Astrocyte of the spinal cord (primary cell): ENCODE results near the gene RTN1.

Source experiments
- DNase-seq: peaks from one replicate; pipeline ENCODE4 v3.0.0; 2011; ENCODE audit warnings: low read depth, low spot score
- H3K4me3 ChIP-seq: 2 replicates; pipeline ENCODE4 v1.5.1; 2011; ENCODE audit warnings: low read depth, mild to moderate bottlenecking, low read length, moderate library complexity
- in situ Hi-C: cut with HindIII; loops from 2 replicates; pipeline ENCODE4 v1.10.0; 2017; ENCODE audit warnings: low sequenced_read_pairs
- TF ChIP-seq, protein P1 (sequence below): IDR thresholded peaks from 2 replicates; pipeline ENCODE4 v1.5.1; 2012; ENCODE audit warnings: low read depth, mild to moderate bottlenecking, low read length, inconsistent platforms

Gene RTN1

DNA sequence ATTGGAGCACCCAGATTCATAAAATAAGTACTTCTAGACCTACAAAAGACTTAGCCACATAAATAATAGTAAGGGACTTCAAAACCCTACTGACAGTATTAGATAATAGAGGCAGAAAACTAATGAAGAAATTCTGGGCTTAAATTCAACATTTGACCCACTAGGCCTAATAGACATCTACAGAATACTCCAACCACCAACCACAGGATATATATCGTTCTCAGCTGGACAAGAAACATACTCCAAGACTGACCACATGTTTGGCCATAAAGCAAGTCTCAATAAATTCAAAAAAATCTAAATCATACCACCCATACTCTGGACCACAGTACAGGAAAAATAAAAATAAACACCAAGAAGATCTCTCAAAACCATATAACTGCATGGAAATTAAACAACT lies 180.2 kb downstream of the RTN1 start:
- no peak overlapping the region for H3K4me3 ChIP-seq
- TF ChIP-seq, protein P1, sequence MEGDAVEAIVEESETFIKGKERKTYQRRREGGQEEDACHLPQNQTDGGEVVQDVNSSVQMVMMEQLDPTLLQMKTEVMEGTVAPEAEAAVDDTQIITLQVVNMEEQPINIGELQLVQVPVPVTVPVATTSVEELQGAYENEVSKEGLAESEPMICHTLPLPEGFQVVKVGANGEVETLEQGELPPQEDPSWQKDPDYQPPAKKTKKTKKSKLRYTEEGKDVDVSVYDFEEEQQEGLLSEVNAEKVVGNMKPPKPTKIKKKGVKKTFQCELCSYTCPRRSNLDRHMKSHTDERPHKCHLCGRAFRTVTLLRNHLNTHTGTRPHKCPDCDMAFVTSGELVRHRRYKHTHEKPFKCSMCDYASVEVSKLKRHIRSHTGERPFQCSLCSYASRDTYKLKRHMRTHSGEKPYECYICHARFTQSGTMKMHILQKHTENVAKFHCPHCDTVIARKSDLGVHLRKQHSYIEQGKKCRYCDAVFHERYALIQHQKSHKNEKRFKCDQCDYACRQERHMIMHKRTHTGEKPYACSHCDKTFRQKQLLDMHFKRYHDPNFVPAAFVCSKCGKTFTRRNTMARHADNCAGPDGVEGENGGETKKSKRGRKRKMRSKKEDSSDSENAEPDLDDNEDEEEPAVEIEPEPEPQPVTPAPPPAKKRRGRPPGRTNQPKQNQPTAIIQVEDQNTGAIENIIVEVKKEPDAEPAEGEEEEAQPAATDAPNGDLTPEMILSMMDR = no peak
- peak; percentile 17 for DNase-seq
- in situ Hi-C loops = no loop called here

DNA sequence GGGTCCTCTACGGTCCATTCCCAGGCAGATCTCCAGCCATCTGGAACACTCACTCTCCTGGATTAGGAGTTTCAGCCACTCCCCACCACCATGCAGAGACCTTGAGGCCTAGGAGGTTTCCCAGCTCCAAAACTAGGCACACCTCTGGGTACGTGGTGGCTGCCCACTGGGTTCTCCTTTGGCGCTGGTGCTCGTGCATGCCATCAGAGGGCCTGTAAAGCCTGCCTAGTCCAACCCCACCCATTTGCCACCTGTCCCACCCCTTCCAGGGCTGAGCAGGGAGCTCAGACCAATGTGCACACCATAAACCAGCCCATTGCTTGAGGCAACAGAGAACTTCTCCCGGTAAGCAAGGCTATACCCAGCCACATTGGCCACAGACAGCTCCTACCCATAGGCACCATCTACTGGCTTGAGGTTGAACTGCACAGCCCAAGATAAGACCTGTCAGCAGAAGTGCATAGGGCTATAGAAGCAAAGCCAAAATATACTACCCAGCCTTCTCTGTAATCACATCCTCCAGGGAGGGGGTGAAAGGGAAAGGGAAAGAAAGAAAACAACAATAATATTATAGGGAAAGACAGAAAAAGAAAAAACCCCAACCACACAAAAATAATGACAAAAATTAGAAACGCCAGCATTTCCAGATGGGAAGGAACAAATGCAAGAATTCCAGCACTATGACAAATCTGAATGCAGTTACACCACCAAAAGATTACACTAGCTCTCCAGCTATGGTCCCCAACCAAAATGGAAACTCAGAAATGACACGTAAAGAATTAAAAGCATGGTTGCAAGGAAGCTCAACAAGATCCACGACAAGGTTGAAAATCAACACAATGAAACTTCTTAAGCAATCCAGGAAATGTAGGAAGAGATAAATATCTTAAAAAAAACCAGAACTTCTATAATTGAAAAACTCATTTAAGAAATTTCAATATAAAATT lies 182.1 kb downstream of the RTN1 start:
- TF ChIP-seq, protein P1 = peak; percentile 93
- peak; percentile 63 for DNase-seq
- no peak overlapping the region for H3K4me3 ChIP-seq
- in situ Hi-C loops = no loop called here

DNA sequence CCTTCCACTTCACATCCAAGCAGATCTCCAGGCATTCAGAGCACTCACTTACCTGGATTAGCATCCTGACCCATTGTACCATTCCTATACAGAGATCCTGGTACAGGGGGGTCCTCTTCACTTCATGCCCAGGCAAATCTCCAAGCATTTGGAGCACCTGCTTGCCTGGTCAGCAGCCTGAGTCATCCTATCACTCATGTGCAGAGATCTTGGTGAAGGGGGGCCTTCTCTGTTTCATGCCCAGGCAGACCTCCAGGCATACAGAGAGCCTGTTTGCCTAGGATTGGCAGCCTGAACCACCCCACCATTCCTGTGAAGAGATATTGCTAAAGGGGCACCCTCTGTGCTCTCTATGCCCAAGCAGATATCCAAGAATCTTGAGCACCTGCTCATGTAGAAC lies 182.9 kb downstream of the RTN1 start:
- TF ChIP-seq, protein P1 = no peak
- DNase-seq = no peak
- in situ Hi-C loops = no loop called here
- H3K4me3 ChIP-seq = no peak overlapping the region

DNA sequence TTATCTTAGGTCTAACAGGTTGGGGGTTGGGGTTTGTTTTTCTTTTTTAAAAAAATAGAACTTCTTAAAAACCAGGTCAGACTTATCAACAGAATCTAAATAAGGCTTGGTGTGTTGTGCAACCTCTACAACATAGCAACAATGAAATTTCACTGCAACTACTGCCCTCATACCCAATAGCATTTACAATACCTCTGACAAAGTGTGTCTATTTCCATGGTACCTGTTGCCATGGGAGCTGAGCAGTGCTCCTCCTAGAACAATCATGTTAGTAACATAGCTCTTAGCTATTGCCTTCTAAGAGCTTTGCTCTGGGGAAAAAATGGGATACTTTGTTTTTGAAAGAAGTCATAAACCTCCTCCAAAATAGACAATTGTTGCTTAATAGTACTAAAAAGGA lies 190.7 kb downstream of the RTN1 start:
- peak; percentile 22 for DNase-seq
- TF ChIP-seq, protein P1 = no peak
- H3K4me3 ChIP-seq = no peak overlapping the region
- in situ Hi-C loops = no loop called here

DNA sequence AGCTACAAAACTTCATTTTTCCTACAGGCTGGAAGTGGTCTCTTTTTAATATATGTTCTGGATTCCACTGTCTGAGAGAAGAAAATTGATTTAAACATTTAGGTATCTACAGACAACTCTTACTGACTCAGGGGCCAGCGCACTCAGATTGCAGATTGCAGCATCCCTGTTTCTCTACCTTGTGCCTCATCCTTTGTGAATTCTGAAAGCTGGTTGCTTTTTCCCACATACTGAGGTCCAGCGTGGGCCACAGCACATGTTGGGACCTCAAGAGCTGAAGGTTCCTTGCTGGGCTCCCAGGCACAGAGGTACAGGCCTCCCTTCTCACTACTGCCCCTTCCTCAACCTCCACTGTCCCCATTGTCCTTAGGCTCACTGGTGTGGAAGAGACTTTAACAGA lies 192.2 kb downstream of the RTN1 start:
- in situ Hi-C loops = no loop called here
- no peak overlapping the region for H3K4me3 ChIP-seq
- TF ChIP-seq, protein P1 = no peak
- peak; percentile 2 for DNase-seq

DNA sequence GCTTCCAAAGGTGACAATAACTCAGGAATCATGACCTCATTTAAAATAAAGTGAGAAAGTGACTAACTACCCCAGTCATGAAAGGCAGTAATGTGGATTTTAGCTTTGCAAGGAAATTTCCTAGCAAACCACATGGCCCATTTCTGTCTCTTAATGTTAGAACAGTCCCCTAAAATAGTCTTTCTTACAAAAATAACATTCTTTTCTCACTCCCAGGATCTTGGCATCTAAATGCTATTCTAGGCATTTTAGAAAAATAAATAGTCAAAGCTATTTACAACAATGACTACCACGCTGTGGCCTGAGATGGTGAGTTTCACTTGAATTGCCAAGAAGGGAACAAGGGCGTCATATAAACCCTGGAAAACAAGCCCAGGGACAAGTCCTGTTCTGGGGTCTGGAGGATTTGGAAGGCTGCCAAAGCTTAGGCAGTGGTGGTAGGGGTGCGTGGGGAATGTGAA lies 192.8 kb downstream of the RTN1 start:
- DNase-seq = peak; percentile 78
- no peak overlapping the region for H3K4me3 ChIP-seq
- in situ Hi-C loops = no loop called here
- TF ChIP-seq, protein P1 = no peak
